ENCODE measurements around the gene PSMD4.
A peak's percentile ranks its signal among the peaks of the same experiment; 100 is the strongest.

Gene PSMD4

DNA sequence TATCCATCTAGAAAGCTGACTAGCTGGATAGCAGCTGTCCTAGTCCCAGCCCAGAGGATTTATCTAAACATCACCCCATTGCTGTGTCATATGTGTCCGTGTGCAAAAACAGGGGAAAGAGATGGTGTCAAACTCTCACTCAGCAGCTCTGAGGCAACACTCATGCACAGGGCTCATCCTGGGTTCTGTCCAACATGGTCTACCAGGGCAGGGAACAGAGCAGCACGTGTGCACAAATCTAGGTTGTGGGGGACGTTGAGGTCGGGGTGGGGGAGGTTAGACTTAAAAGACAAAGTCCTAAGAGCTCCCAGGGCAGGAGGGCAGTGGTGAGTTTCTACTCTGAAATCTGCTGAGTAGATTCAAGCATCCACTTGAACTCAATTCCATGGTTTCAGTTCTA lies 56.5 kb downstream of the PSMD4 start:
- DNase-seq = no peak

DNA sequence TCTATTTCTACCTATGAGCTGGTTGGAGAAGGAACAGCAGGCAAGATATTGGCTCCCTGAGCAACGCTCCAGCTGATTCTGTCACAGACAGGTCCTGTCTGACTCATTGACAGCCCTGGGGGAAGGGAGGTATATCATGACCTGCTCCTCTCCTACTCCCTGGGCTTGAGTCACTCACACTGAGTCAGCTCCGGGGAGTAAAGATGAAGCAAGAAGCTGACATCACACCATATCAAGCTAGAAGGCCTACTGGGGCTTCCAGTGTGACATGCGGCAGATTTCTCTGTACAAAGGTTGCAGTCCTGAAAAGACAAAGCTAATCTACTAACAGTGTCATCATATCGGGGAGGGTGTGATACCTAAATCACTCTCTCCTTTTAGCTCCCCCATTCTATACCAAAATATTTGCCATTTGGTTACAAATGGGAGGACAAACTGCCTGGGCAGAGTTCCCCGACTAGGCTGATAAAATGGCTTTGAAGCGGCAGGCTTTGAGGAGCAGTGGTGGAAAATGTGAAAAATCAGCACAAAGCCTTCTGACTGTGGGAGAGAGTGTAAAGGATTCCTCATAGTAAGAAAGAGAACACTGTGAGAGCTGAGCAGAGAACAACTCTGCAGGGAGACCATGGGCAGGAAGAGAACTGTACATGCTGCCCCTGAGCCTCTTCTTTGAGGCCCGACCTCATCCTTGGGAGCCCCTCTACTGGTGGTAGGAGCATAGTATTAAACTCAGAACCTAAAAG lies 57.2 kb downstream of the PSMD4 start:
- DNase-seq = peak; percentile 44

DNA sequence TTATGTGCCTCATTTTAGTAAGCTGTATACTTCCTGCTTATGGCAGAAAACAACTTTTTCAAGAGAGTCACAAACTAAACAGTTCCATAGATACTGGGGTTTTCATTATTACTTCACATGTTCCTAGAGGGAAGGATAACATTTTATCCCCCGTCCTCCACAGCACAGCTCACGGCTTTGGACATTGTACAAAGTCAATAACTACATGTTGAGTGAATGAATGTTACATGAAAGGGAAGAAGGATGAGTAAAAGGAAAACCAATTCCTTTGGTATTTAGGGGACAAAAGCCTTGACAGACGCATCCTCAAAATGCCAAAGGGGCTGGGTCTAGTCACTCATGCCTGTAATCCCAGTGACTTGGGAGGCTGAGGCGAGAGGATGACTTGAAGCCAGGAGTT lies 57.9 kb downstream of the PSMD4 start:
- no peak for DNase-seq

DNA sequence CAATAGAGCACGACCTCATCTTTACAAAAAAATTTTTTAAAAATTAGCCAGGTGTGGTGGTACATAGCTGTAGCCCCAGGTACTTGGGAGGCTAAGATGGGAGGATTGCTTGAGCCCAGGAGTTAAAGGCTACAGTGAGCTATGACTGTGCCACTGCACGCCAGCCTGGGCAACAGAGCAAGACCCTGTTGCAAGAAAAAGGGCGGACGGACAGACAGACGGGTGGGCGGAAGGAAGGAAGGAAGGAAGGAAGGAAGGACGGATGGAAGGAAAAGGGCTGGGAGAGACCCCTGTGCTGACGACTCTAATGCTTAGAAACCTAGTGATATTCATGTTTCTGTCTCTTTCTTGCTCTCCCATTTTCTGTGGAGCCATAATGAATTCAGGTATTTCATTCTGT lies 58.3 kb downstream of the PSMD4 start:
- no peak for DNase-seq

DNA sequence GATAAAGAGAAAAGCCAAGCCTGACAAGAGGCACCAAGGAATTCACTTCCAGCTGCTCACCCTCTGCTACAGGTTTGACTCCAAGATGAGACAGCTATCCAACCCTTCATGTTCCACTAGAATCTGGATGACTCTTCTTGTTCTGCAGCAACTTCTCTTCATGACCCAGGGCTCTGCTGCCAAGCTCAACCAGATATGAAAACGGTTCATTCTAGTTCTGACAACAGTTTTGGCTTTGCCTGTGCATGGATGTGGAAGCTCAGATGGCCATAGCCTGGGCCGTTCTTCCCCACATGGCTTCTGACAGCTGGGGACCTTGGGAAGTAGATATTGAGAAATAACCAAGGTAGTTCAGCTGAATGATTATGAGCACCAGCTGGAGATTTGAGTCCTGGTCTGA lies 59.0 kb downstream of the PSMD4 start:
- DNase-seq = no peak

DNA sequence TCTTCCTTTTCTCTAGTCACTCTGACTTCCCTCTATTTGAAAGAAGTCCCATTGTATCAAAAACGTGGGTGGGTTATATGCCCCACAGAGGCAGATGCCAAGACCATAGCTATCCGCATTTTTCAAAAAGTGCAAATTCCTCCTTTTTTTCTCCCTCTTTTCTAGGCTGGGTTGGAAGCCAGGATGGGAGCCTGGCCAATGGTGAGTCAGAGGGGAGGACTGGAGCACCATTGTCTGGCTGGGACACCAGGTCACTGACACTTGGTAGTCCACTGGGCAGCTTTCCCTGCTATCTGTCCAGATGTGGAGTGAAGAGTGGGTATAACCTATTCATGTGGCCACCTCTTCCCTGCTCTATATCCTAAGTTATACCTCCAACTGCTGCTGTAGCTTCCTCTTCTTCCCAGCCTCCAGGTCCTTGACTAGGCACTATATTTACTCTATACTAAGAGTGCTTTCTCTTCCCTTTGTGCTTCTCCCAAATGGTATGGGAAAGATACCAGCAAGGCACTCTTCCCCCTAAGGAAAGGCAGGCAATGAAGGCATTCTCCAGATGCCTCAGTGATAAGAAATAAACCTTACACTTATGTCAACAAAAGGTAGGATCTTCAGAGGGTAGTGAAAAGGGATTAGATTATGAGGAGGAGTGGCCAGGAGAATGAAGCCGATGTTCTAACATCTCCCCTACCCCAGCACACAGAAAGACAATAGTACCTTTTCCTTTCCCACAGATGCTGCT lies 59.8 kb downstream of the PSMD4 start:
- no peak for DNase-seq

DNA sequence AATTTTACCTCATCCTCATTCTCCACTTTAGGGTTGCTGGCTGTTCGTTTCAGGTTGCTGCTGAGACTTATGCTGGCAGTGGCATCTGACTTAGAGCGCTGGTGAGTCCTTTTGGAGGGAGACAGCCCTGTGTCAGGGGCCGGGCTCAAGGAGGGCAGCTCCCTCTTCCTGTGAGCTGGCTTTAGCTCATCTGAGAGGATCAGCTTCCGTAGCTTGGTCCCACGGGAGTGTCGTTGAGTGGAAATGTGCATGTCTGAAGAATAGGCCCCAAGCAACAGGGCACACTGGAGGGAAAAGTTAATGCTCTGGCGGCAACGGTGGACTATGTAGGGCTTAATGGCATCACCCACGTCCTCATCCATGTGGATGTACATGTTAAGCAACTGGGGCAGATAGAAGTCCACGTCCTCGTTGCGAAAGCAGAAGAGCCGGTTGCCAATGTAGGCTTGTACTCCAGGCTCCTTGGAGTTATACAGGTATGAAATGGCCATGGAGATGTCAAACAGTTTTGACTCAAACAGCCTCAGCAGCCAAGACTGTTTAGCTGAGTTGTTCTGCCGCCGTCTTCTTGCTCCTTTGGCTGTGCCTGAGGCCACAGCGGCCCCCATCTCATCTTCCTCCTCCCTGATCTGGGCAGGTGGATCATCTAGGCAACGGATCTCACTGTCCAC lies 61.2 kb downstream of the PSMD4 start:
- no peak for DNase-seq

Data from CD4-positive, alpha-beta T cell treated with Interleukin-12 subunit alpha and Interleukin-12 subunit beta, for 1 hour (primary cell).